Cardiac septum (tissue), 1 donor: ENCODE measurements around the gene PDGFC. TPM values are rescaled to one million over a fixed set of nuclear protein-coding genes. Genes with fewer than 3 reads are reported as not detected.

Experiments used
- DNase-seq: peaks from one replicate; pipeline ENCODE4 v3.0.0-alpha.2; 2020; ENCODE audit warnings: low spot score
- intact Hi-C: fragments of 100-400 bp; cut with DNase I; formaldehyde crosslinking; loops from one replicate; pipeline ENCODE4 v1.14.0; 2022
- total RNA-seq: library from RNA; stranded (reverse); fragmentation: NEBNext Ultra II Directional; extraction: Animal tissue kit (Norgen Biotek cat#: 25700); gene quantifications from one replicate; pipeline ENCODE4 v1.2.1, GENCODE V29; 2021
- donor health status: DM: no; HTN: no; CAD: no.

The PDGFC gene
- total RNA-seq, 1 donor from 2014 or later = 16.9 TPM

GRCh38 chr4:156800463-156800862, 171.1 kb downstream of the PDGFC start:
- intact Hi-C loops = no loop called here
- DNase-seq = no peak

GRCh38 chr4:156799121-156799589, 172.4 kb downstream of the PDGFC start:
- no peak for DNase-seq
- intact Hi-C loops = no loop called here

- DNase-seq = no peak
- intact Hi-C loops = no loop called here
These were observed 173.2 kb downstream of the PDGFC start for GRCh38 chr4:156798438-156798837.

- DNase-seq = no peak
- intact Hi-C loops = no loop called here
These were observed 174.4 kb downstream of the PDGFC start for GRCh38 chr4:156797206-156797605.

- no peak for DNase-seq
- intact Hi-C loops = no loop called here
These were observed 175.9 kb downstream of the PDGFC start for GRCh38 chr4:156795727-156796126.

GRCh38 chr4:156794863-156795262, 176.7 kb downstream of the PDGFC start:
- intact Hi-C loops = no loop called here
- no peak for DNase-seq

- no peak for DNase-seq
- intact Hi-C loops = no loop called here
These were observed 179.0 kb downstream of the PDGFC start for GRCh38 chr4:156792462-156793085.

- intact Hi-C loops = no loop called here
- no peak for DNase-seq
These were observed 180.7 kb downstream of the PDGFC start for GRCh38 chr4:156790866-156791265.

GRCh38 chr4:156788782-156789181, 182.8 kb downstream of the PDGFC start:
- DNase-seq = no peak
- intact Hi-C loops = no loop called here

- no peak for DNase-seq
- intact Hi-C loops = no loop called here
These were observed 184.9 kb downstream of the PDGFC start for GRCh38 chr4:156786713-156787112.

- intact Hi-C loops = no loop called here
These were observed 186.6 kb downstream of the PDGFC start for GRCh38 chr4:156784970-156785369.

GRCh38 chr4:156783966-156784365, 187.6 kb downstream of the PDGFC start:
- DNase-seq = no peak
- intact Hi-C loops = no loop called here

More at GRCh38 chr4:156784970-156785369, 186.6 kb downstream of the PDGFC start:
- DNase-seq = no peak

- no peak for DNase-seq
These were observed 189.1 kb downstream of the PDGFC start for GRCh38 chr4:156782491-156782890.

GRCh38 chr4:156781852-156782251, 189.7 kb downstream of the PDGFC start:
- intact Hi-C loops = no loop called here
- no peak for DNase-seq

More at GRCh38 chr4:156782491-156782890, 189.1 kb downstream of the PDGFC start:
- intact Hi-C loops = no loop called here

- intact Hi-C loops = no loop called here
- no peak for DNase-seq
These were observed 191.8 kb downstream of the PDGFC start for GRCh38 chr4:156779774-156780173.

GRCh38 chr4:156779042-156779441, 192.6 kb downstream of the PDGFC start:
- DNase-seq = no peak
- intact Hi-C loops = no loop called here

- DNase-seq = no peak
- intact Hi-C loops = no loop called here
These were observed 193.0 kb downstream of the PDGFC start for GRCh38 chr4:156778606-156779005.

GRCh38 chr4:156778093-156778492, 193.5 kb downstream of the PDGFC start:
- DNase-seq = no peak
- intact Hi-C loops = no loop called here

GRCh38 chr4:156775813-156776212, 195.8 kb downstream of the PDGFC start:
- no peak for DNase-seq
- intact Hi-C loops = no loop called here

GRCh38 chr4:156774422-156774821, 197.2 kb downstream of the PDGFC start:
- intact Hi-C loops = no loop called here
- DNase-seq = no peak

- DNase-seq = no peak
- intact Hi-C loops = no loop called here
These were observed 197.8 kb downstream of the PDGFC start for GRCh38 chr4:156773648-156774357.
